ENCODE measurements around the gene OCSTAMP.

The OCSTAMP gene, protein sequence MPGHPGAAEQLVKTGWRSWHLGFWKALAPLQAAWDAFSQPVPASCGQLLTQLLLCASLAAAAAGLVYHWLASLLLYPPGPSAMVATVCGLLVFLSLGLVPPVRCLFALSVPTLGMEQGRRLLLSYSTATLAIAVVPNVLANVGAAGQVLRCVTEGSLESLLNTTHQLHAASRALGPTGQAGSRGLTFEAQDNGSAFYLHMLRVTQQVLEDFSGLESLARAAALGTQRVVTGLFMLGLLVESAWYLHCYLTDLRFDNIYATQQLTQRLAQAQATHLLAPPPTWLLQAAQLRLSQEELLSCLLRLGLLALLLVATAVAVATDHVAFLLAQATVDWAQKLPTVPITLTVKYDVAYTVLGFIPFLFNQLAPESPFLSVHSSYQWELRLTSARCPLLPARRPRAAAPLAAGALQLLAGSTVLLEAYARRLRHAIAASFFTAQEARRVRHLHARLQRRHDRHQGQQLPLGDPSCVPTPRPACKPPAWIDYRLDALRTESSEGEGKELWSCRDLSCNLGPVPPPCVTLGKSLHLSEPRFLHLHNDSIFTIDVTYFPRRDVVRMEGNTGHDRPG

DNA sequence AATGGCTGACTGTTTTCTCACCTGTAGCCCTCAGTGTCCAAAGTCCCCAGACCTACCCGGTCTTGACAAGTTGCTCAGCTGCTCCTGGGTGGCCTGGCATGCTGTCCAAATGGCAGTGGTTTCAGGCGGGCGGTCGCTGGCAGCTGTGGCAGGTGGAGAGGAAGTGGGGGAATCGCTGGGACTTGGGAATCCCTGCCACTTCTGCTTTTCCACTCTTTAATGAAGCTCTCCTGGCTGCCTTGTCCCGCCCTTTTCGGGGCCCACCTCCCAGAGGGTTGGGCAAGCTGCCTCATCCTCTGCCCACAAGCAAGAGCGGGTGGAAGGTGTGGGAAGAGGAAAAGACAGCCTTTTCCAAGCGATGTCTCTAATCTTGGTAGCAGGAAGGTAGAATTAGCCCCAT is at the start of gene OCSTAMP:
Gene OCSTAMP (minus strand): TSS at position 194 of the 400 bp plus-strand sequence. CDS start 94 bp downstream, at position 100.
- no peak for DNase-seq

DNA sequence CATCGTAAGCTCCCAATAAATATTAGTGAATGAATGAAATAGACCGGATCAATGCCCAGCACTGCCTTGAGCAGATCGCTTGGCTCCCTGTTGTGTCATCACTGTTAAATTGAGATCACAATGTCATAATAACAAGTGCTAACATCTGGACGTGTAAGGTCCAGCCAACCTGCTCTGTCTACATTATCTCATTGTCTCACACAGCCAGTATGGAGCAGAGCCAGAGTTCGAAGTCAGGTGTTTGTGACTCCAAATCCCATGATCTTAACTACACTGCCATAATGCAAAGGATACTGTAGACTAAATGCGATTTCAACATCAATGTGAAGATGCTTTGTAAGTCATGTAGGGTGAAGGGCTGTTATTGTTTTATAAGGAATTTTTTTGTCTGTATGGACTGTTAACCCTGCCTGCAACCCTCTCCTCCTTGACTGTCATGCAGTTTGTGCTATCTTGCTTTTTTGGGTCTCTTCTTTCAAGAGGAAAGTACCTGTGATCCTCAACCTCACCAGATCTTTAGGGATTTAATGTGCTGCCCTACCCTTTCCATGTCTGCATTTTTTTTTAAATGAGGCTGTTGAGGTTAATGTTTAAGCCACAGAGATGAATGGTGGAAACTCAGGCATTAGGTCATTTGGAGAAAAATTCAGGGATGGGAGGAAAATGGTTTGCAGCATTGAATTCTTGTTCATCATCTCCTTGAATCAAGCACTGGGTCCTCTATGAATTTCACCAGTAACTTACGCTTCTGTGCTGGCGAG is 49.0 kb upstream of the OCSTAMP start:
- DNase-seq = no peak

DNA sequence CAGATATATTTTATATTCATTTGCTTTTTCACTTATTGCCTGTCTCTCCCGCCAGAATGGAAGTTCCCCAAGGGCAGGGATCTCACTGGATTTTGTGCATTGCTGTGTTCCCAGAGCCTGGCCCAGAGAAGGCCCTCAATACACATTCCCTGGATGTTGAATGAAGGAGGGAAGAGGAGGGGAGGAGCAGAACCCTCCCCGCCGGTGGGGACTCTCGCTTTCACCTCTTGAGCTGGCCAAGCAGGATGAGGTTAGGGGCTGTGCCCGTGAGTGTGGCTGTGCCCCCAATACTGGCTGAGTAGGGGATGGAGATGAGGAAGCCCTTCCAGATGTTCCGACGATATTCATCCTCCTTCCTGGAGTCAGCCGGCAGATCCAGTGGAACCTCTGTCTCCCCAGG is 45.5 kb upstream of the OCSTAMP start:
- no peak for DNase-seq

DNA sequence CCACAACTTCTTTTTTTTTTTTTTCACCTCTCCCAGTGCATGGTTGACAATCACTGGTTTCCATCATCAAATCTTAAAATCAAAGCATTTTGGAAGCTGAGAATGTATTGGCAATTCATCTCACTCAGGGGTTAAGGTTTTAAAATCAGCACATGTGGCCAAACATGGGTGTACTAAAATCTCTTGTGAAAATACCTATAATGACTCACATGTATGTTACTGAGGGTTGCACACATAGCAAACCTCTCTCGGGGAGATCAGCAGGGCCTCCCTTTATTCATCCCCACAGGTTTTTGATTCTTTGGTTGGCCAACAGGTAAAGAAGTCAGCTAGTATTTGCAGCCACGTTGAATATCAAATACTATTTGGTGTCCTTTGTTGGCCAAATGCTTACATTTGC is 44.3 kb upstream of the OCSTAMP start:
- no peak for DNase-seq

DNA sequence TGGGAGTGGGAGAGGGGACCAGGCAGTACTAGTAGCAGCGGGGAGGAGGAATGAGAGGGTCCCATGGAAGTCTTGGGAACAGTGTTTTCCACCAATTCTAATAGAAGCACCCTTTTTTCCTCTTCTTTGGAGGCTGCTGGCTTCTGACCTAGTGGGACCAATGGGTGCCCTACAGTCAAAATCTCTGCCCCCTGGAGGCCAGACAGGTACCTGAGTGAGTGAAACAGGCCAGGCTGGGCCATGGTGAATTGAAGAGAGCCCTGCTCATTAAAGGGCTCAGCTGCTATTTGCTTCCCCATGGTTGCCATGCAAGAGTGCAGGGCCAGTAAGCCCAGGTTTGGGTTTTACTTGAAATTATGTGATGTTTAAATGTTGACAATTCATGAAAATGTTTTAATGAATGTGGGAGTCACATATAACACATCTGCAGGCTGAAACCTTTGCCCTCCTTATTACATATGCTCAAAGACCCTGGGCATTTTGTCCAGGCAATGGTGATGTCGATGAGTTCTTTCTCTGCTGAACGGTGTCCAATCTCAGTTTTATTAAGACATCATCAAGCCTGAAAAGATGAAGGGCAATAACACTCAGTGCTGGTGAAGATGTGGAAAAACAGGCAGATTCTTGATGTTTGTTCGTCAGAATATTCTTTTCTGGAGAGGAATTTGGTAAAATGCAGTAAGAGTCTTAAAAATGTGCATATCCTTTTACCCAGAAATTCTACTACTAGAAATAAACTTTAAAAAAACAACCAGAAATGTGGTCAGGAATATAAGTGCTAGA is 42.3 kb upstream of the OCSTAMP start:
- DNase-seq = no peak

DNA sequence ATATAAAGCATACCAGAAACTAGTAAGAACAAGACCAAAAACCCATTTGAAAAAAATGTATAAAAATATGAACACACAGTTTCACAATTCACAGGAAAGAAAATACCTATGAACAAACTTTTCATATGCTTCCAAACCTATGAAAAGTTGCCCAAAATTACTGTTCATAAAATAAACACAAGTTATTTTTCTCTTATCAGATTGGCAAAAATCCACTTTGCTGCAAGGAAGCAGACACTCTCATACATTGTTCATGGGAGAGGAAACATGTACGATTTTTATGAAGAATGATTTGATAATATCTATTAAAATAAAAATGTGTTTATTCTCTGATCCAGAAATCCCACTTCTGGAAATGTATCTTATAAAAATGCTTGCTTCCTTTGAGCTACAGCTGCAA is 40.0 kb upstream of the OCSTAMP start:
- DNase-seq = no peak

DNA sequence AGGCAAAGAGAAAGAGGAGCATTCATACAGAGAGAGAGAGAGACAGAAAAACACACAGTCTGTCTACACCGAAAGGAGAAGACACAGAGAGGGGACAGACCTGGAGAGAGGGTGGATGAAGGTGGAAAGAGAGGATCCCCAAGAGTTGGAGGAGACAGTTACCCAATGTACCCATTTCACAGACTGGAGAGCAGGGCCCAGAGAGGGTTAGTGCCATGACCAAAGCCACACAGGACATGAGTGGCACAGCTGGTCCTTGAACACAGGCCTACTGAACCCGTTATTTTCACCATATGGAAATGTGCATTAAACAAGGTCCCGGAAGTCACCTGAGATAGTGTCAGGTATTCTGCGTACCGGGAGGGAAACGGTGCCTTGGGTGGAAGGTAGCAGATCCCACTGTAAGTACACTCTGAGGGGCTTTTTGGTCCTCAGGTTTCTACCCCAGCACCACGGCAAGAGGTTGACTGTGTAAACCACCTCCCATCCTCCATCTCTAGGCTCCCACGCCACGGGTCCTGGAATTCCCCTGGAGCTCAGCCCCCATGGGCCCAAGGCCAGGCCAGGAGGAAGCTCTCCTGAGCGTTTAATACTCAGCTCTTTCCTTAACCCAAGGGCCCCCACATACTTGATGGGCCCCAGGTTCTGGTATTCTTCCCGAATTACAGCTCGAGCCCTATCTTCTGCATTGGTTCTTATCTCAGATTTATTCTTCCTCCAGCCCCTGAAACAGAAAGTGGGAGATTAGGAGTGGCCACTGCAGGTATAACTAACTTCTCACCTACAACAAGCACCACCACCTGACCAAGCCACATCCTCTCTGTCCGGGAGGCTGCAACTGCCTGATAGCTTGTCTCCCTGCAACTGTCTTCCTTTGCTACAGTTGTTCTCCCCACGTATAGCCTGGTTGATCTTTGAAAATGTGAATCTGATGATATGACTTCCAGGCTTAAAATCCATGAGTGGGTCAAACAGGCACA is 38.4 kb upstream of the OCSTAMP start:
- no peak for DNase-seq

DNA sequence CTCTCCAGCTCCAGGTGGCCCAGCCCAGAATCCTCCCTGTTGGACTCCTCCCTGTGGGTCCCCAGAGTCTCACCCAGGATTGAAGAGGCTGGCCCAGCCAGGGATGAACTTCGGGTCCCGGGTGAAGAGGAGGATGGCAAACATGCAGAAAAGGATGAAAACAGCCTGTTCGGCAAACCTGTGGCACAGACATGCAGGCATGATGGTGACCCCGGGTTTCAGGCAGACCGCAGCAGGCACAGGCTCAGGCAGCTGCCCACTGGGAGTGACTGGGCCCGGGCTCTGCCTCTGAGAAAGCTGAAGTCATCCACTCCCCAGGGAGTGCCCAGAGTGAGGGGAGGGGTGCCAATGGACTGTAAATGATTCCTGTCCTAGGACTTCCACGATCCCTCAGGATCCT is 37.5 kb upstream of the OCSTAMP start:
- DNase-seq = no peak

DNA sequence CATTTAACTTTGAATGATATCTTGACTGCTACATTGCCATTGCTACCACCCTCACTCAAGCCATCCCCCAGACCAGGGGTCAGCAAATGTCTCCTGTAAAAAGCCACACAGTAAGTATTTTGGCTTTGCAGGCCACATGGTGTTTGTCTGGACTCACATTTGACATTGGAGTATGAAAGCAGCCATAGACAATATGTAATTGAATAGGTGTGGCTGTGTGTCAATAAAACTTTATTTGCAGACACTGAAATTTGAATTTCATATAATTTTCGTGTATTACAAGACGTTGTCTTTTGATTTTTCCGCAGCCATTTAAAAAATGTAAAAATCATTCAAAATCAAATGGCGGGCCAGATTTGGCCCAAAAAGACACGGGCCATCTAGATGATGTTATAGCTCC is 36.3 kb upstream of the OCSTAMP start:
- DNase-seq = no peak

DNA sequence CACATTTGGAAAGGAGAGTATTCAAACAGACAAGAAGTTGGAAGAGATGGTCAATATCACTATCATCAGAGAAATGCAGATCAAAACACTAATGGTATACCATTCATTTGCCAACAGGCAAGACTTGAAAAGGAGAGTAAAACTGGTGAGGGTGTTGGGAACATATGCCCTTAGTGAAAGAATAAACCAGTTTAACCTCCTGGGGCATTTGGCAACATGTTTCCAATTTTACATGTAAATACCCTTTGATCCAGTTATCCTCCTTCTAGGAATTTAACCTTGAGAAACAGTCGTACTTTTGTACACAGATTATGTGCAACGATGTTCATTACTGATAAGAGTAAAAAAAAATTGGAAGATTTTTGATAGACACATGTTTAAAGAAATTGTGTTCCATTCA is 34.1 kb upstream of the OCSTAMP start:
- DNase-seq = no peak

DNA sequence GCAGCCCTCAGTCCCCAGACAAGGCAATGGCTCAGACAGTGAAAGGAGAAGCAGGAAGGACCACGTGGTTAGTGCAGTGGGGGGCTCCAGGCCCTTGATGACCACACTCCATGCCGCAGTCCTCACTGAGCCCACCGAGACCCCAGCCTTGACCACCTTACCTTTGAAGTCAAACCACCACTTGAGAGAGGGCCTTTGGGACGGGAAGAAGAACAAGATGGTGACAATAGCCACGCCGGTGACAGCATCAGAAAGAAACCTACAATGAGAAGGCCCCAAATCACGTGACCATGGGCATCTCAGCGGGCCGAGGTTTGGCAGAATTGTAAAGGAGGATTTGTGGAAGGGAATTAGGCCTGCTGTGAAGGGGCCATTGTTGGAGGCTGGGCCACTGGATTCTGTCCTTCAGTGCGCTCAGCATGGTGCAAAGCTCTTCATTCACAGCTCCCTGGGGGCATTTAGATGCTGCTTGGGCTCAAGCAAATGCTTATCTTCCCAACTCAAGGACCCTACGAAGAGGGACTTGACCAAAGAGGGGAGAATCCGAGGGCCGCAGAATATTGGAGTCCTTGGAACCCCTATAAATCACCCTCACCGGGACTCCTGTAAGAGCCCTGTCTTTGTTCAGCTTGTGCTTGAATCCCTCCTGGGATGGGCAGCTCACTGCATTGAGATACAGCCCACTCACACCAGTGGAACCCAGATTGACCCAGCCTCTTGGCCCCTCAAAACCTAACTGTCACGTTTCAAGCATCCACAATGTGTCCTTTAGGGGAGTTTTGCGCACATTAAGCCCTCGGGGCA is 33.2 kb upstream of the OCSTAMP start:
- no peak for DNase-seq

DNA sequence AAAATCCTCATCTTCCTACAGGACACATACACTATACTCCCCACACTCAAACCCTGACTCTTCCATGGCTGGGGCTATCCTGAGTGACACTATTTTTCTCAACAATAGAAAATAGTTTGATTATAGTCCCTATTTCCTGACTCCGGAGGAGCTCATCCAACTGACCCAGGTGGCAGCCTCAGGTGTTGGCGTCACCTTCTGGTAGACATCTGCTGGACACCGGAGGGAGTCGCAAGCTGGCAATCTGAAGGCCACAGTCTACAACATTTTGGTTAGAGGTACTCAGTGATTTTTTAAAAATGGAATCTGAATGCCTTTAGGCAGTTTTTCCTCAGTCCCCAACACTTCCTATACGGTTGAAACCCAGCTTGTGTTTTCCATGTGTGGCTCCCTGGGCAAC is 32.2 kb upstream of the OCSTAMP start:
- DNase-seq = no peak

DNA sequence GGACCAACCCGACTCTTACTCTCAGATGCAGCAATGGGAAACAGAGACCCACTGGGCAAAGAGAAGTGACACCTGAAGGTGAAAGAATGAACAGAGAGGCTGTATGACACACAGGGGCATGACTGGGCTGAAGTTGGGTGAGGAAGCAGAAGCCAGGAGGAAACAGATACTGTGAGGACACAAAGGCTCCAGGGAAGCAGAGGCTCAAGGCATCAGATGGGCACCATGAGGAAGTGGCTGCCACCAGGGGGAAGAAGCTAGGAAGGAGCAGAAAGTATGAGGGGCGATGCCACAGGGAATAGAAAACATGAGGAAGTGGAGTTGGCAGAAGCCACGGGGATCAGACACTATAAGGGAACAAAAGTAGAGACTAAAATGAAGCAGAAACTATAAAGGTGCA is 30.9 kb upstream of the OCSTAMP start:
- no peak for DNase-seq

DNA sequence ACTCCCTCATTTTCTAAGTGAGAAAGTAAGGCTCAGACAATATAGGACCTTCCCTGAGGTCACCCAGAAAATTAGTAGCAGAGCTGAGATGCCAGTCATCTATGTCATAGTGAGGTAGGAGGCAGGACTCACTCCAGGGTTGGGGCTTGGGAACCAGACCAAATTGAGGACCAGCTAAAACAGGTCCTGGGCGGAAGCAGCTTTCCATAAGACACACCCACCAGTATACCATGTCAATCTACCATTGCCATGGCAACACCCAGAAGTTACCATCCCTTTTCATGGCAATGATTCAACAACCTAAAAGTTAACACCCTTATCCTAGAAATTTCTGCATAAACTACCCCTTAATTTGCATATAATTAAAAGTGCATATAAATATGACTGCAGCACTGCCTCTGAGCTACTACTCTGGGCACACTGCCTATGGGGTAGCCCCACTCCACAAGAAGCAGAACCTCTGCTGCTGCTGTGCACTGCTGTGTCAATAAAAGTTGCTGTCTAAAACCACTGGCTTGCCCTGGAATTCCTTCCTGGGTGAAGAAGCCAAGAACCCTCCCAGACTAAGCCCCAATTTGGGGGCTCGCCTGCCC is 30.3 kb upstream of the OCSTAMP start:
- no peak for DNase-seq

DNA sequence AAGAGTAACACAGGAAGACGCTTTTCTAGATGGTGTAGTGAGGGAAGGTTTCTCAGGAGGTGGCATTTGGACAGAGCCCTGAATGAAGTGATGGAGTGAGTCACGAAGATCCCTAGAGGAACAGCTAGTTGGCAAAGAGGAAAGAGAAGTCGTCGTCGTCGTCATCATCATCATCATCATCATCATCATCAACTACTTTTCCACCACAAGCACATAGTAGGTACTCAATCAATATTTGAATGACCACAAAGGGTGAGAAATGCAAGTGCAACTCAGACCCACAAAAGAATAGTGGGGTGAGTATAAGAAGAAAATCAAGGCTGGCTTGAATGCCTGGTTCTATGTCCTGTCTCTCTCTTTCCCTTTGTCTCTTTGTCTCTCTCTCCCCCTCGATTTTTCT is 28.3 kb upstream of the OCSTAMP start:
- no peak for DNase-seq

DNA sequence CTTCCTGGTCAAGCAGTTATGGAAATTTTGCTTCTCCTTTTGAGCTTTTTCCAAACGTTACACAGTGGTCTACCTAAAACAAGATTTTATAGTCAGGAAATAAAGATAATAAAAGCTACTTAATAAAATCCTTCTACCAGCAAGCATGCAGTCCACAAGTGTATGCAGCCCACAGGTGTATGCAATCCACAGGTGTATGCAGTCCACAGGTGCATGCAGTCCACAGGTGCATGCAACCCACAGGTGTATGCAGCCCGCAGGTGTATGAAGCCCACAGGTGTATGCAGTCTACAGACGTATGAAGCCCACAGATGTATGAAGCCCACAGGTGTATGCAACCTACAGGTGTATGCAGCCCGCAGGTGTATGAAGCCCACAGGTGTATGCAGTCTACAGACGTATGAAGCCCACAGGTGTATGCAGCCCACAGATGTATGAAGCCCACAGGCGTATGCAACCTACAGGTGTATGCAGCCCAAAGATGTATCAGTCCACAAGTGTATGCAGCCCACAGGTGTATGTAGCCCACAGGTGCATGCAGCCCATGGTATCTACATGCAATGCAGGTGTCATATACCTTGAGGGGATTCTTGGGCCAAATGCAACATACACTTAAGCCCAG is 26.4 kb upstream of the OCSTAMP start:
- no peak for DNase-seq

DNA sequence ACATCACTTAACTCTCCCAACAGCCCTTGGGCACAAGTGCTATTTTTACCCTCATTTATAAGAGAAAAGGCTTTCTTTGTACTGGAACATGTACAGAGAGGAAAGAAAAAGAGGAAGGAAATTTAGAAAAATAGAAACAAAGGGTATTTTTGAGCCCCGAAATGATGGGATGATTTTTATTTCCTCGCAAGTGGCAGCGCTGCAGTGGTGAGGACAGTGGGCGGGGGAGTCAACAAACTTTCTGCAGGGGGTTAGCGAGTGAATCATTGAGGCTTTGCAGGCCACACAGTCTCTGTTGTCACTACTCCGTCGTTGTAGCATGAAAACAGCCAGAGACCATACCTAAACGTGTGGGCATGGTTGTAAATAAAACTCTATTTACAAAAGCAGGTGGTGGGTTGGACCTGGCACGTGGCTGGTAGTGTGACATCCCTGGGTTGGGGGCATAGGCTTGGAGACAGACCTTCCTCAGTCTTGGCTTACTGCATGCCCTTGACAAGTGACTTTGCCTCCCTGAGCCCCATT is 25.5 kb upstream of the OCSTAMP start:
- DNase-seq = no peak

DNA sequence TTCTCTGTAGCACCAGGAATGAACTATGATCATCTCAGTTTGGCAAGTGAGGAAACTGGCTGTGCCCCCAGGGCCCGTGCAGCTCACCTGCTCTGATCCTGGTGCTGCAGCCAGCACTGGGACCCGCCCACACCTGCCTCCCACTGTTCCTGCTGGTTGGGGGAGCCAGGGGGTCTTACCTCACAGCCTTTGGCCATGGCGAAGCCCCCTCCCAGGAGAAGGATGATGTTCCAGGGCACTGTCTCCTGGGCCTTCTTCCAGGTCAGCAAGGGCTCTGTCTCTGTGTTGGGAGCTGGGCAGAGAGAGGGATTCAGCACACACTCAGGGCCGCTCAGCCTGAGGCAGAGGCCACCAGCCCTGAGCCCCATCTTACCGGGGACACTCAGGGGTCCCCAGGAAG is 24.9 kb upstream of the OCSTAMP start:
- no peak for DNase-seq

DNA sequence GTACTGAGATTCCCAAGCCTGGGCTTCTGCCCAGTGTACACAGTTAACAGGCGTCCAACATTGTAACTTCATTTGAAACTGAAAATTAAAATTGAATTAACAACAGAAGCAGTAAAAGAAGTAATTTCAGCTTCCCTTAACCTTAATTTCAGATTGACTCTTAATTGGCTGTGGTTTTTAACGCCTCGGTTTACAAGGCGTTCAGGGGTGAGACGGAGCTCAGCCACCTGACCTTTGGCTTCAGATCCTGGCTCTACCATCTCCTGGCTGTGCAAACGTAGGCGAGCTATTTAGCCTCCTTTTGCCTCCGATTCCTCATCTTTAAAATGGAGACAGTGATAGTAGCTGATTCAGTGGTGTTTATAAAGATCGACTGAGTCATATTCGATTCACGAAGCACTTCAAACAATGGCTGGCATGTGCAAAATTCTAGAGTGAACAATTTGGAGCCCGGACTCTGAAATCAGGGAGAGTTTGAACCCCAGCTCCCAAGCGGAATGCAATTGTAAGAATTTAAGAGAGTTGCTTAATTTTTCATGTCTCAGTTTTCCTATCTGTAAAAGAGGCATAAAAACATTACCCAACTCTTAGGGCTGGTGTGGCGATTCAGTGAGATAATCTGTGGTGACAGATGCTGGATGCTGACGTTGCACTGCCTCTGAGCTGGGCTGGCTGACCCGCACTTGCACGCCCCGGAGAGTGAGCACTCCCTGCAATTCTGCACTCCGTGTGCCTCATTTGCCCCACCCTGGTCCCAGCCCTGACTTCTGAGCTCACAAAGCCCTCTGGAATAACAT is 23.5 kb upstream of the OCSTAMP start:
- DNase-seq = no peak

Data from NCI-H2171 treated with DMSO at 0.1 percent for 48 hours (cell line).